GM08714 (cell line): ENCODE measurements around the gene AREG.

ENCODE experiments used
- H3K4me3 ChIP-seq: fragments of 200-500 bp; sonication (Bioruptor generic); 2 replicates; pipeline ENCODE4 v1.5.1; 2014; ENCODE audit warnings: mild to moderate bottlenecking, low read length, inconsistent platforms
- ZNF274 ChIP-seq: IDR thresholded peaks from 2 replicates; pipeline ENCODE4 v1.6.1; 2012; ENCODE audit warnings: mild to moderate bottlenecking, low read depth, low read length

AREG gene

GRCh38 chr4:74464291-74464690 lies 19.4 kb downstream of the AREG start:
- TF ChIP-seq ZNF274: no peak

GRCh38 chr4:74466242-74466641 lies 21.3 kb downstream of the AREG start:
- no peak for TF ChIP-seq ZNF274
- H3K4me3 ChIP-seq: no peak overlapping the region

More at GRCh38 chr4:74464291-74464690, 19.4 kb downstream of the AREG start:
- no peak overlapping the region for H3K4me3 ChIP-seq

- no peak for TF ChIP-seq ZNF274
- H3K4me3 ChIP-seq: no peak overlapping the region
These were observed 26.3 kb downstream of the AREG start for GRCh38 chr4:74471264-74471663.

- H3K4me3 ChIP-seq: no peak overlapping the region
- no peak for TF ChIP-seq ZNF274
These were observed 28.3 kb downstream of the AREG start for GRCh38 chr4:74473155-74473811.

- H3K4me3 ChIP-seq: no peak overlapping the region
- TF ChIP-seq ZNF274: no peak
These were observed 29.6 kb downstream of the AREG start for GRCh38 chr4:74474345-74475090.

- TF ChIP-seq ZNF274: no peak
- H3K4me3 ChIP-seq: no peak overlapping the region
These were observed 30.3 kb downstream of the AREG start for GRCh38 chr4:74475091-74475800.

- no peak for TF ChIP-seq ZNF274
- no peak overlapping the region for H3K4me3 ChIP-seq
These were observed 31.0 kb downstream of the AREG start for GRCh38 chr4:74475946-74476345.

- TF ChIP-seq ZNF274: no peak
- no peak overlapping the region for H3K4me3 ChIP-seq
These were observed 34.1 kb downstream of the AREG start for GRCh38 chr4:74479009-74479408.

- H3K4me3 ChIP-seq: no peak overlapping the region
- no peak for TF ChIP-seq ZNF274
These were observed 35.3 kb downstream of the AREG start for GRCh38 chr4:74480267-74480666.

GRCh38 chr4:74481891-74482609 lies 37.1 kb downstream of the AREG start:
- no peak overlapping the region for H3K4me3 ChIP-seq
- no peak for TF ChIP-seq ZNF274

- H3K4me3 ChIP-seq: no peak overlapping the region
- TF ChIP-seq ZNF274: no peak
These were observed 38.4 kb downstream of the AREG start for GRCh38 chr4:74483226-74483911.

GRCh38 chr4:74486905-74487304 lies 42.0 kb downstream of the AREG start:
- TF ChIP-seq ZNF274: no peak

GRCh38 chr4:74487771-74488170 lies 42.8 kb downstream of the AREG start:
- H3K4me3 ChIP-seq: no peak overlapping the region
- TF ChIP-seq ZNF274: no peak

More at GRCh38 chr4:74486905-74487304, 42.0 kb downstream of the AREG start:
- H3K4me3 ChIP-seq: no peak overlapping the region

GRCh38 chr4:74490736-74491135 lies 45.8 kb downstream of the AREG start:
- H3K4me3 ChIP-seq: no peak overlapping the region
- TF ChIP-seq ZNF274: no peak
